SK-N-SH treated with all-trans-retinoic acid at 6 μM for 48 hours (cell line): ENCODE data around the gene SLC2A6.

ENCODE experiments used
- ATAC-seq: fragments of 200-7000 bp; cut with Tn5 transposase; 3 replicates; pipeline ENCODE4 v1.9.1; 2020; ENCODE audit warnings: mild to moderate bottlenecking, moderate library complexity
- CREB5 ChIP-seq: fragments of 250-450 bp; sonication (Bioruptor Pico); IDR thresholded peaks from 2 replicates; pipeline ENCODE4 v1.5.1; 2020; ENCODE audit warnings: low read depth, mild to moderate bottlenecking, moderate library complexity
- CSRNP3 ChIP-seq: fragments of 250-450 bp; sonication (Bioruptor Pico); IDR thresholded peaks from 2 replicates; pipeline ENCODE4 v1.5.1; 2021; ENCODE audit warnings: mild to moderate bottlenecking, moderate library complexity
- ESRRG ChIP-seq: fragments of 250-450 bp; sonication (Bioruptor Pico); IDR thresholded peaks from 2 replicates; pipeline ENCODE4 v1.6.1; 2021; ENCODE audit warnings: mild to moderate bottlenecking
- ISL1 ChIP-seq: fragments of 250-450 bp; sonication (Bioruptor Pico); IDR thresholded peaks from 2 replicates; pipeline ENCODE4 v2.1.2; 2022; ENCODE audit warnings: mild to moderate bottlenecking, moderate library complexity
- OSR1 ChIP-seq: fragments of 250-450 bp; sonication (Bioruptor Pico); IDR thresholded peaks from 2 replicates; pipeline ENCODE4 v1.8.0; 2022; ENCODE audit warnings: moderate library complexity, mild to moderate bottlenecking, inconsistent platforms
- PATZ1 ChIP-seq: fragments of 250-450 bp; sonication (Bioruptor Pico); IDR thresholded peaks from 2 replicates; pipeline ENCODE4 v1.8.0; 2020; ENCODE audit warnings: mild to moderate bottlenecking, moderate library complexity, borderline replicate concordance
- POU6F1 ChIP-seq: fragments of 250-450 bp; sonication (Bioruptor Pico); IDR thresholded peaks from 2 replicates; pipeline ENCODE4 v1.8.0; 2021; ENCODE audit warnings: low read depth, mild to moderate bottlenecking, moderate library complexity, borderline replicate concordance
- RARB ChIP-seq: fragments of 250-450 bp; sonication (Bioruptor Pico); IDR thresholded peaks from 2 replicates; pipeline ENCODE4 v1.8.0; 2021; ENCODE audit warnings: mild to moderate bottlenecking, moderate library complexity
- SNAI2 ChIP-seq: fragments of 250-450 bp; sonication (Bioruptor Pico); IDR thresholded peaks from 2 replicates; pipeline ENCODE4 v1.5.0; 2020; ENCODE audit warnings: mild to moderate bottlenecking, moderate library complexity
- TSHZ2 ChIP-seq: fragments of 250-450 bp; sonication (Bioruptor Pico); IDR thresholded peaks from 2 replicates; pipeline ENCODE4 v1.5.0; 2020; ENCODE audit warnings: mild to moderate bottlenecking, moderate library complexity
- ZFP3 ChIP-seq: fragments of 250-450 bp; sonication (Bioruptor Pico); IDR thresholded peaks from 2 replicates; pipeline ENCODE4 v1.5.0; 2020; ENCODE audit warnings: mild to moderate bottlenecking, moderate library complexity
- ZFP30 ChIP-seq: fragments of 450-650 bp; formaldehyde crosslinking; IDR thresholded peaks from 2 replicates; pipeline ENCODE4 v1.5.0; 2022; ENCODE audit warnings: mild to moderate bottlenecking, moderate library complexity
- ZNF565 ChIP-seq: fragments of 450-650 bp; formaldehyde crosslinking; conservative IDR thresholded peaks from 2 replicates; pipeline ENCODE4 v1.5.0; 2020; ENCODE audit warnings: low read depth, mild to moderate bottlenecking, moderate library complexity
- ZNF70 ChIP-seq: fragments of 450-650 bp; formaldehyde crosslinking; IDR thresholded peaks from 2 replicates; pipeline ENCODE4 v1.5.0; 2020; ENCODE audit warnings: mild to moderate bottlenecking, moderate library complexity

SLC2A6 gene

GRCh38 chr9:133502112-133502511, 23.2 kb upstream of the SLC2A6 start:
- TF ChIP-seq SNAI2 (no peak), ZFP30 (CRISPR knock-in tag) (peak; percentile 96), PATZ1 (CRISPR knock-in tag) (no peak)
- no peak for ATAC-seq

DNA sequence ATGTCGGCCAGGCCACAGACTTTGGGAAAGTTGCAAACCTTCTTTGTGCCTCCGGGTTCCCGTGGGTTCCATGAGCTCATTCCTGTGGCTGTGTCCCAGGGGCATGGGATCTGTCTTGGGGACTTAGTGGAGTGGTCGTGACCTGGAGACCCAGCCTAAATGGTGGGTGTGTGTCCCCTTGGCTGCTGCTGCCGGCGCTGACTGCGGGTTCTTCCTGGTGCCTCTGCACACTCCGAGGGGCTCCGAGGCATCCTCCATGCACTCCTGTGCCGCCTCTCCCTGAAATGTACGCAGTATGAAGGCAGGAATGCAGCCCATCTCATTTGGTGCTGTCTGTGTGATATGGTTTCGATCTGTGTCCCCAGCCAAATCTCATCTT, 21.0 kb upstream of the SLC2A6 start:
- TF ChIP-seq SNAI2, result no peak
- no peak for TF ChIP-seq ZNF70 (CRISPR knock-in tag)
- TF ChIP-seq TSHZ2, result no peak
- TF ChIP-seq ZFP30 (CRISPR knock-in tag), result no peak
- TF ChIP-seq ESRRG (CRISPR knock-in tag), result no peak
- TF ChIP-seq POU6F1 (CRISPR knock-in tag), result no peak
- no peak for TF ChIP-seq ZFP3 (CRISPR knock-in tag)
- no peak for TF ChIP-seq OSR1 (CRISPR knock-in tag)
- ATAC-seq, result no peak

GRCh38 chr9:133499132-133499891, 20.4 kb upstream of the SLC2A6 start:
- TF ChIP-seq ZFP3 (CRISPR knock-in tag) (no peak), ZNF565 (CRISPR knock-in tag) (no peak), ZFP30 (CRISPR knock-in tag) (no peak), POU6F1 (CRISPR knock-in tag) (no peak), ZNF70 (CRISPR knock-in tag) (no peak)
- TF ChIP-seq, all 23 proteins: peak for 0
- no peak for ATAC-seq

GRCh38 chr9:133496861-133497842, 18.3 kb upstream of the SLC2A6 start:
- no peak for ATAC-seq
- TF ChIP-seq RARB (CRISPR knock-in tag), result no peak
- TF ChIP-seq ESRRG (CRISPR knock-in tag), result no peak
- TF ChIP-seq CREB5 (CRISPR knock-in tag), result no peak
- TF ChIP-seq ZNF70 (CRISPR knock-in tag), result no peak
- no peak for TF ChIP-seq ISL1 (CRISPR knock-in tag)
- no peak for TF ChIP-seq CSRNP3 (CRISPR knock-in tag)
